Hepatocyte (in vitro differentiated cells): Measurements from ENCODE around the gene RGS6.

ENCODE experiments used
- CTCF ChIP-seq: fragments of 200-600 bp; sonication (generic); IDR thresholded peaks from 2 replicates; pipeline ENCODE4 v1.5.1; 2016; ENCODE audit warnings: antibody characterized with exemption, mild to moderate bottlenecking; ENCODE audit not compliant: poor library complexity
- EZH2 ChIP-seq: fragments of 200-600 bp; sonication (generic); IDR thresholded peaks from 2 replicates; pipeline ENCODE4 v1.6.1; 2016; ENCODE audit warnings: antibody characterized with exemption, mild to moderate bottlenecking, borderline replicate concordance
- EZH2phosphoT487 ChIP-seq: fragments of 200-600 bp; sonication (generic); IDR thresholded peaks from one replicate; pipeline ENCODE4 v1.6.1; 2018; ENCODE audit warnings: antibody characterized with exemption, mild to moderate bottlenecking, low read depth, moderate library complexity; ENCODE audit not compliant: unreplicated experiment, severe bottlenecking

GRCh38 chr14:72528059-72528862 lies 596.0 kb downstream of the RGS6 start:
- TF ChIP-seq CTCF (no peak), EZH2 (no peak), EZH2phosphoT487 (no peak)
